ENCODE data around the gene OR2M3. TPM values are rescaled to one million over a fixed set of nuclear protein-coding genes. Genes with fewer than 3 reads are reported as not detected.

The OR2M3 gene
- total RNA-seq, 1 experiment from 2014 or later, result 0.35 TPM

- no peaks in the 10 kb centered on the region for H3K27me3 ChIP-seq (ENCODE audit: insufficient read depth, low read depth)
- no peaks in the 10 kb centered on the region for H3F3A ChIP-seq (ENCODE audit: insufficient read depth, low read depth)
- H3K4me3 ChIP-seq, result no peak overlapping the region
- H3K36me3 ChIP-seq (ENCODE audit: low read depth), result no peaks in the 10 kb centered on the region
- no TSS peak for BruUV-seq (replicated peaks)
- no peak overlapping the region for H2AFZ ChIP-seq
- H3K9me3 ChIP-seq (ENCODE audit: insufficient read depth, low read depth), result no peaks in the 10 kb centered on the region
- CTCF ChIA-PET, result no interaction called here
- POLR2A ChIA-PET (ENCODE audit: unreplicated experiment), result no interaction called here
- TF ChIP-seq, protein P1, sequence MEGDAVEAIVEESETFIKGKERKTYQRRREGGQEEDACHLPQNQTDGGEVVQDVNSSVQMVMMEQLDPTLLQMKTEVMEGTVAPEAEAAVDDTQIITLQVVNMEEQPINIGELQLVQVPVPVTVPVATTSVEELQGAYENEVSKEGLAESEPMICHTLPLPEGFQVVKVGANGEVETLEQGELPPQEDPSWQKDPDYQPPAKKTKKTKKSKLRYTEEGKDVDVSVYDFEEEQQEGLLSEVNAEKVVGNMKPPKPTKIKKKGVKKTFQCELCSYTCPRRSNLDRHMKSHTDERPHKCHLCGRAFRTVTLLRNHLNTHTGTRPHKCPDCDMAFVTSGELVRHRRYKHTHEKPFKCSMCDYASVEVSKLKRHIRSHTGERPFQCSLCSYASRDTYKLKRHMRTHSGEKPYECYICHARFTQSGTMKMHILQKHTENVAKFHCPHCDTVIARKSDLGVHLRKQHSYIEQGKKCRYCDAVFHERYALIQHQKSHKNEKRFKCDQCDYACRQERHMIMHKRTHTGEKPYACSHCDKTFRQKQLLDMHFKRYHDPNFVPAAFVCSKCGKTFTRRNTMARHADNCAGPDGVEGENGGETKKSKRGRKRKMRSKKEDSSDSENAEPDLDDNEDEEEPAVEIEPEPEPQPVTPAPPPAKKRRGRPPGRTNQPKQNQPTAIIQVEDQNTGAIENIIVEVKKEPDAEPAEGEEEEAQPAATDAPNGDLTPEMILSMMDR (conservative IDR thresholded peaks at IDR 0.05), result no peak
- no peak for TF ChIP-seq EZH2 (IDR thresholded peaks at IDR 0.05; ENCODE audit: low read depth)
- no peaks in the 10 kb centered on the region for H3K4me1 ChIP-seq (replicated peaks; ENCODE audit: insufficient read depth)
- H3K9me2 ChIP-seq (ENCODE audit: insufficient read depth), result no peaks in the 10 kb centered on the region
- H4K20me1 ChIP-seq (ENCODE audit: insufficient read depth), result no peaks in the 10 kb centered on the region
- H3K4me2 ChIP-seq, result no peak overlapping the region
- intact Hi-C loops (cut with micrococcal nuclease; ENCODE audit: unreplicated experiment), result no loop called here
- H3K79me2 ChIP-seq (ENCODE audit: low read depth), result no peaks in the 10 kb centered on the region
- H3K27ac ChIP-seq, result no peak overlapping the region
- DNase-seq, result no peak
Observed at GRCh38 chr1:248189026-248189425, 8.0 kb upstream of the OR2M3 start.

DNA sequence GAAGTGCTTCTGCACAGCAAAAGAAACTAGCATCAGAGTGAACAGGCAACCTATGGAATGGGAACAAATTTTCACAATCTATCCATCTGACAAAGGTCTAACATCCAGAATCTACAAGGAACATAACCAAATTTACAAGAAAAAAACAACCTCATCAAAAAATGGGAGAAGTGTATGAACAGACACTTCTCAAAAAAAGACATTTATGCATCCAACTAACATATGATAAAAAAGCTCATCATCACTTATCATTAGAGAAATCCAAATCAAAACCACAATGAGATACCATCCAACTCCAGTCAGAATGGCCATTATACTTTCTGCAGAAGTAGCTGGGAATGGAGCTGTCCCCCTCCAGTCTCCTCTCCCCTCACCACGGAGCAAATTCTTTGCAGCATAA is 2.9 kb upstream of the OR2M3 start:
- H3K4me2 ChIP-seq, result no peak overlapping the region
- H3K9me3 ChIP-seq (ENCODE audit: insufficient read depth, low read depth), result no peaks in the 10 kb centered on the region
- no peaks in the 10 kb centered on the region for H3K36me3 ChIP-seq (ENCODE audit: low read depth)
- no TSS peak for BruUV-seq (replicated peaks)
- H3K4me1 ChIP-seq (replicated peaks; ENCODE audit: insufficient read depth), result no peaks in the 10 kb centered on the region
- ChIA-PET POLR2A (ENCODE audit: unreplicated experiment) (no interaction called here), CTCF (no interaction called here)
- no peak for DNase-seq
- intact Hi-C loops (cut with micrococcal nuclease; ENCODE audit: unreplicated experiment), result no loop called here
- no peaks in the 10 kb centered on the region for H3K27me3 ChIP-seq (ENCODE audit: insufficient read depth, low read depth)
- H3K9me2 ChIP-seq (ENCODE audit: insufficient read depth), result no peaks in the 10 kb centered on the region
- H4K20me1 ChIP-seq (ENCODE audit: insufficient read depth), result no peaks in the 10 kb centered on the region
- no peak overlapping the region for H3K27ac ChIP-seq
- no peak overlapping the region for H3K4me3 ChIP-seq
- TF ChIP-seq, protein P1 (conservative IDR thresholded peaks at IDR 0.05), result no peak
- no peak for TF ChIP-seq EZH2 (IDR thresholded peaks at IDR 0.05; ENCODE audit: low read depth)
- H2AFZ ChIP-seq, result no peak overlapping the region
- no peaks in the 10 kb centered on the region for H3F3A ChIP-seq (ENCODE audit: insufficient read depth, low read depth)
- H3K79me2 ChIP-seq (ENCODE audit: low read depth), result no peaks in the 10 kb centered on the region

GRCh38 chr1:248215880-248216279 is 18.8 kb downstream of the OR2M3 start:
- ChIA-PET CTCF (no interaction called here), POLR2A (ENCODE audit: unreplicated experiment) (no interaction called here)
- intact Hi-C loops (cut with micrococcal nuclease; ENCODE audit: unreplicated experiment), result no loop called here
- H3K4me2 ChIP-seq, result no peak overlapping the region
- no peaks in the 10 kb centered on the region for H4K20me1 ChIP-seq (ENCODE audit: insufficient read depth)
- H2AFZ ChIP-seq, result no peak overlapping the region
- no peaks in the 10 kb centered on the region for H3K36me3 ChIP-seq (ENCODE audit: low read depth)
- no peaks in the 10 kb centered on the region for H3F3A ChIP-seq (ENCODE audit: insufficient read depth, low read depth)
- TF ChIP-seq, protein P1 (conservative IDR thresholded peaks at IDR 0.05), result no peak
- no peak for TF ChIP-seq EZH2 (IDR thresholded peaks at IDR 0.05; ENCODE audit: low read depth)
- DNase-seq, result no peak
- H3K27ac ChIP-seq, result no peak overlapping the region
- H3K79me2 ChIP-seq (ENCODE audit: low read depth), result no peaks in the 10 kb centered on the region
- no peaks in the 10 kb centered on the region for H3K9me2 ChIP-seq (ENCODE audit: insufficient read depth)
- no peak overlapping the region for H3K4me3 ChIP-seq
- no peaks in the 10 kb centered on the region for H3K9me3 ChIP-seq (ENCODE audit: insufficient read depth, low read depth)
- H3K27me3 ChIP-seq (ENCODE audit: insufficient read depth, low read depth), result no peaks in the 10 kb centered on the region
- no peaks in the 10 kb centered on the region for H3K4me1 ChIP-seq (replicated peaks; ENCODE audit: insufficient read depth)
- no TSS peak for BruUV-seq (replicated peaks)
